ENCODE results near the gene TSPO. TPM values are rescaled to one million over a fixed set of nuclear protein-coding genes. Genes with fewer than 3 reads are reported as not detected.

The TSPO gene
- total RNA-seq, 1 donor from 2014 or later = 128 TPM

GRCh38 chr22:43170131-43170480, 18.7 kb downstream of the TSPO start:
- DNase-seq = no peak

GRCh38 chr22:43171019-43171491, 19.7 kb downstream of the TSPO start:
- Histone ChIP-seq H3K4me1 (no peaks in the 10 kb centered on the region), H3K4me3 (no peak overlapping the region), H3K27ac (replicated peaks) (no peak overlapping the region), H3K27me3 (ENCODE audit: low read depth) (no peaks in the 10 kb centered on the region), H3K9me3 (replicated peaks) (no peaks in the 10 kb centered on the region), H3K36me3 (peaks cover 74% of the 10 kb centered on the region)
- no peak for TF ChIP-seq CTCF (IDR thresholded peaks at IDR 0.05; ENCODE audit: borderline replicate concordance)
- intact Hi-C loops (cut with micrococcal nuclease) = no loop called here
- DNase-seq = no peak

More at GRCh38 chr22:43170131-43170480, 18.7 kb downstream of the TSPO start:
- no peaks in the 10 kb centered on the region for H3K4me1 ChIP-seq
- no peak overlapping the region for H3K27ac ChIP-seq (replicated peaks)
- no peak overlapping the region for H3K4me3 ChIP-seq
- H3K36me3 ChIP-seq = peaks cover 64% of the 10 kb centered on the region
- intact Hi-C loops (cut with micrococcal nuclease) = no loop called here
- H3K9me3 ChIP-seq (replicated peaks) = no peaks in the 10 kb centered on the region
- TF ChIP-seq CTCF (IDR thresholded peaks at IDR 0.05; ENCODE audit: borderline replicate concordance) = no peak
- no peaks in the 10 kb centered on the region for H3K27me3 ChIP-seq (ENCODE audit: low read depth)

GRCh38 chr22:43171607-43172006, 20.2 kb downstream of the TSPO start:
- no peak for TF ChIP-seq CTCF (IDR thresholded peaks at IDR 0.05; ENCODE audit: borderline replicate concordance)
- no peak for DNase-seq
- intact Hi-C loops (cut with micrococcal nuclease) = no loop called here
- Histone ChIP-seq H3K9me3 (replicated peaks) (no peaks in the 10 kb centered on the region), H3K4me1 (no peaks in the 10 kb centered on the region), H3K36me3 (peaks cover 76% of the 10 kb centered on the region), H3K4me3 (no peak overlapping the region), H3K27ac (replicated peaks) (no peak overlapping the region), H3K27me3 (ENCODE audit: low read depth) (no peaks in the 10 kb centered on the region)

- no peak for DNase-seq
- H3K4me3 ChIP-seq = no peak overlapping the region
- no peaks in the 10 kb centered on the region for H3K9me3 ChIP-seq (replicated peaks)
- H3K36me3 ChIP-seq = peaks cover 76% of the 10 kb centered on the region
- H3K27ac ChIP-seq (replicated peaks) = no peak overlapping the region
- intact Hi-C loops (cut with micrococcal nuclease) = no loop called here
- TF ChIP-seq CTCF (IDR thresholded peaks at IDR 0.05; ENCODE audit: borderline replicate concordance) = no peak
- H3K27me3 ChIP-seq (ENCODE audit: low read depth) = no peaks in the 10 kb centered on the region
- no peaks in the 10 kb centered on the region for H3K4me1 ChIP-seq
These were observed 20.8 kb downstream of the TSPO start for GRCh38 chr22:43172191-43172590.

- peaks cover 65% of the 10 kb centered on the region for H3K36me3 ChIP-seq
- DNase-seq = no peak
These were observed 22.2 kb downstream of the TSPO start for GRCh38 chr22:43173566-43173965.

More at GRCh38 chr22:43173566-43173965, 22.2 kb downstream of the TSPO start:
- Histone ChIP-seq H3K9me3 (replicated peaks) (no peaks in the 10 kb centered on the region), H3K4me3 (no peak overlapping the region), H3K27me3 (ENCODE audit: low read depth) (no peaks in the 10 kb centered on the region), H3K27ac (replicated peaks) (no peak overlapping the region), H3K4me1 (no peaks in the 10 kb centered on the region)
- TF ChIP-seq CTCF (IDR thresholded peaks at IDR 0.05; ENCODE audit: borderline replicate concordance) = no peak
- intact Hi-C loops (cut with micrococcal nuclease) = no loop called here
